Fibroblast of peridontal ligament (primary cell): Measurements from ENCODE around the gene RNF187.
A peak's percentile ranks its signal among the peaks of the same experiment; 100 is the strongest.
"Not testable (repeated sequence)": the region's sequence is repeated elsewhere in the genome, so short reads cannot be mapped to it uniquely, and the experiment has no call there.

Experiments
- DNase-seq: peaks from one replicate; pipeline ENCODE4 v3.0.0-alpha.2; 2010; ENCODE audit errors: extremely low read depth

Gene RNF187

GRCh38 chr1:228488125-228488817, 1.1 kb downstream of the RNF187 start:
- DNase-seq = no peak

- no peak for DNase-seq
Measured at GRCh38 chr1:228488818-228489674, 1.9 kb downstream of the RNF187 start.

GRCh38 chr1:228490120-228491078, 3.2 kb downstream of the RNF187 start:
- DNase-seq = peak; percentile 46

GRCh38 chr1:228493141-228494043, 6.2 kb downstream of the RNF187 start:
- DNase-seq = no peak

- DNase-seq = no peak
Measured at GRCh38 chr1:228494044-228494353, 6.8 kb downstream of the RNF187 start.

- no peak for DNase-seq
Measured at GRCh38 chr1:228494391-228494790, 7.2 kb downstream of the RNF187 start.

GRCh38 chr1:228494970-228495853, 8.0 kb downstream of the RNF187 start:
- no peak for DNase-seq

GRCh38 chr1:228496084-228496483, 8.9 kb downstream of the RNF187 start:
- no peak for DNase-seq

- DNase-seq = no peak
Measured at GRCh38 chr1:228496494-228496893, 9.3 kb downstream of the RNF187 start.

GRCh38 chr1:228497206-228497605, 10.0 kb downstream of the RNF187 start:
- DNase-seq = no peak

- DNase-seq = no peak
Measured at GRCh38 chr1:228497817-228498216, 10.6 kb downstream of the RNF187 start.

- DNase-seq = peak; percentile 30
Measured at GRCh38 chr1:228500143-228500734, 13.1 kb downstream of the RNF187 start.

- peak; percentile 87 for DNase-seq
Measured at GRCh38 chr1:228500901-228501871, 14.0 kb downstream of the RNF187 start.

- DNase-seq = no peak
Measured at GRCh38 chr1:228502522-228502921, 15.3 kb downstream of the RNF187 start.

- DNase-seq = not testable (repeated sequence)
Measured at GRCh38 chr1:228505944-228506343, 18.8 kb downstream of the RNF187 start.

GRCh38 chr1:228507961-228508652, 20.9 kb downstream of the RNF187 start:
- DNase-seq = no peak

- no peak for DNase-seq
Measured at GRCh38 chr1:228508840-228509415, 21.7 kb downstream of the RNF187 start.
